Motor neuron (in vitro differentiated cells): ENCODE results near the gene STXBP5. TPM values are rescaled to one million over a fixed set of nuclear protein-coding genes. Genes with fewer than 3 reads are reported as not detected.
"Not testable (repeated sequence)": the region's sequence is repeated elsewhere in the genome, so short reads cannot be mapped to it uniquely, and the experiment has no call there.

Experiments used
- ATAC-seq, 8 experiments: fragments of 200-7000 bp; cut with Tn5 transposase; replicated peaks in 6 of 8; 2 replicates each; pipeline ENCODE4 v1.8.0; 2021; ENCODE audit warnings: mild to moderate bottlenecking in 8 of 8, moderate library complexity in 8 of 8
- H3K27ac ChIP-seq, 2 donors: fragments of 250-450 bp; sonication (Bioruptor Pico); 2 replicates each; pipeline ENCODE4 v1.9.0; 2021; ENCODE audit warnings: antibody characterized with exemption in 2 of 2, mild to moderate bottlenecking in 2 of 2, moderate library complexity in 1 of 2
- H3K4me1 ChIP-seq, 2 donors: fragments of 250-450 bp; sonication (Bioruptor Pico); replicated peaks in 1 of 2; 2 replicates each; pipeline ENCODE4 v1.6.1; 2021; ENCODE audit warnings: antibody characterized with exemption in 2 of 2, mild to moderate bottlenecking in 2 of 2, moderate library complexity in 1 of 2
- H3K4me3 ChIP-seq, 5 donors: fragments of 250-450 bp; sonication (Bioruptor Pico); 2 replicates each; pipeline ENCODE4 v1.9.0; 2021; ENCODE audit warnings: antibody characterized with exemption in 5 of 5, mild to moderate bottlenecking in 5 of 5, moderate library complexity in 4 of 5
- WGBS, 10 experiments: fragments of 450-650 bp; shearing (Covaris generic); methylation state at CpG; one replicate each; pipeline ENCODE4 v1.0.0; 2022; 5-methylcytosine and 5-hydroxymethylcytosine counted together
- in situ Hi-C, 9 experiments: fragments of 400-800 bp; cut with MboI; loops; one replicate each; pipeline ENCODE4 v1.15.0; 2021; ENCODE audit warnings: low sequenced_read_pairs in 9 of 9, low pct_unique_long_range_greater_than_20kb in 2 of 9; ENCODE audit not compliant: unreplicated experiment in 9 of 9
- total RNA-seq, 8 experiments: library from RNA; unstranded; fragments of 300-600 nt; gene quantifications; 2 replicates each; pipeline versions ENCODE4 v1.2.3 to v1.2.4, GENCODE V29; 2022

Gene STXBP5
- total RNA-seq, 8 experiments from 2014 or later: 9.0 to 24.3 (median 14.1) TPM

DNA sequence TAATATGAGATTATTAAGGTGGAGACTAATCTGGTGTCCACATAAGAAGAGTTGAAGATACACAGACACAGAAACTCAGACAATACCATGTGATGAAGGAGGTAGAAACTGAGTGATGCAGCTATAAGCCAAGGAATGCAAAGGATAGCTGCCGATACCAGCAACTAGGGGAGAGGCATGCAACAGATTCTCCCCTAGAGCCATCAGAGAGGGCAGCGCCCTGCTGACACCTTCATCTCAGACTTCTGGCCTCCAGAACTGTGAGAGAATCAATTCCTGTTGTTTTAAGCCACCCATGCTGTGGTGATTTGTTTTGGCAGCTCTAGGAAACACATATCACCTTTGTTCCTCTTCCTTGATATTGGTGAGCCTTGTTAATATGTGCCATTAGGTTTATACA lies 41.5 kb downstream of the STXBP5 start:
- ATAC-seq: no peak
- H3K27ac ChIP-seq: no peak overlapping the region
- 85 to 100% (median 95%) methylated on average over 2 of the region's 2 CpGs; no CpG with 5 or more reads in 6 of the 10 experiments for WGBS, 10 experiments
- in situ Hi-C loops: no loop called here
- H3K4me1 ChIP-seq: no peaks in the 10 kb centered on the region
- H3K4me3 ChIP-seq: no peak overlapping the region

- in situ Hi-C loops: no loop called here
- WGBS, 10 experiments: 82 to 100% (median 96%) methylated on average over 1 to 5 of the region's 5 CpGs
- no peak for ATAC-seq
- H3K4me3 ChIP-seq: no peak overlapping the region
- H3K27ac ChIP-seq: no peak overlapping the region
- no peaks in the 10 kb centered on the region for H3K4me1 ChIP-seq
Measured at GRCh38 chr6:147246853-147247635, 42.8 kb downstream of the STXBP5 start.

GRCh38 chr6:147248859-147249258 lies 44.6 kb downstream of the STXBP5 start:
- in situ Hi-C loops: no loop called here
- Histone ChIP-seq H3K4me1 (no peaks in the 10 kb centered on the region), H3K4me3 (no peak overlapping the region), H3K27ac (no peak overlapping the region)
- ATAC-seq: no peak
- WGBS, 10 experiments: 75 to 83% (median 80%) methylated on average over 1 of the region's 1 CpG; no CpG with 5 or more reads in 7 of the 10 experiments

DNA sequence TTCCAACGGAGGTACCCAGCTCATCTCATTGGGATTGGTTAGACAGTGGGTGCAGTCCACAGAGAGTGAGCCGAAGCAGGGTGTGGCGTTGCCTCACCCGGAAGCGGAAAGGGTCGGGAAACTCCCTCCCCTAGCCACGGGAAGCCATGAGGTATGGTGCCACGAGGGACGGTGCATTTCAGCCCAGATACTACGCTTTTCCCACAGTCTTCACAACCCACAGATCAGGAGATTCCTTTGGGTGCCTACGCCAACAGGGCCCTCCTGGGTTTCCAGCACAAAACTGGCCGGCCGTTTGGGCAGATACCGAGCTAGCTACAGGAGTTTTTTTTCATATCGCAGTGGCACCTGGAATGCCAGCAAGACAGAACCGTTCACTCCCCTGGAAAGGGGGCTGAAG lies 46.9 kb downstream of the STXBP5 start:
- no peak for ATAC-seq
- in situ Hi-C loops: no loop called here
- 89 to 100% (median 95%) methylated on average over 1 to 16 of the region's 16 CpGs for WGBS, 10 experiments
- Histone ChIP-seq H3K27ac (no peak overlapping the region), H3K4me1 (no peaks in the 10 kb centered on the region), H3K4me3 (no peak overlapping the region)

DNA sequence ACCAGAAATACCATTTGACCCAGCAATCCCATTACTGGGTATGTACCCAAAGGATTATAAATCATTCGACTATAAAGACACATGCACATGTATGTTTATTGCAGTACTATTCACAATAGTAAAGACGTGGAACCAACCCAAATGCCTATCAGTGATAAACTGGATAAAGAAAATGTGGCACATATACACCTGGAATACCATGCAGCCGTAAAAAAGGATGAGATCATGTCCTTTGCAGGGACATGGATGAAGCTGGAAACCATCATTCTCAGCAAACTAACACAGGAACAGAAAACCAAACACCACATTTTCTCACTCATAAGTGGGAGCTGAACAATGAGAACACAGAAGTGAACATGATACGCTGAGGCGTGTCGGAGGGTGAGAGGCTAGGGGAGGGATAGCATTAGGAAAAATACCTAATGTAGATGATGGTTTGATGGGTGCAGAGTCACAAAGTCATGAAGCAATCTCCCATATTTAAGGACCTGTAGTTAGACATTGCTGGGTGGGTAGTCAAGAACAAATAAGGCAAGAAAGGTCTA lies 50.8 kb downstream of the STXBP5 start:
- H3K4me1 ChIP-seq, H3K4me3 ChIP-seq, H3K27ac ChIP-seq, in situ Hi-C loops, ATAC-seq: not testable (repeated sequence)
- 90 to 100% (median 99%) methylated on average over 1 to 5 of the region's 6 CpGs for WGBS, 10 experiments

DNA sequence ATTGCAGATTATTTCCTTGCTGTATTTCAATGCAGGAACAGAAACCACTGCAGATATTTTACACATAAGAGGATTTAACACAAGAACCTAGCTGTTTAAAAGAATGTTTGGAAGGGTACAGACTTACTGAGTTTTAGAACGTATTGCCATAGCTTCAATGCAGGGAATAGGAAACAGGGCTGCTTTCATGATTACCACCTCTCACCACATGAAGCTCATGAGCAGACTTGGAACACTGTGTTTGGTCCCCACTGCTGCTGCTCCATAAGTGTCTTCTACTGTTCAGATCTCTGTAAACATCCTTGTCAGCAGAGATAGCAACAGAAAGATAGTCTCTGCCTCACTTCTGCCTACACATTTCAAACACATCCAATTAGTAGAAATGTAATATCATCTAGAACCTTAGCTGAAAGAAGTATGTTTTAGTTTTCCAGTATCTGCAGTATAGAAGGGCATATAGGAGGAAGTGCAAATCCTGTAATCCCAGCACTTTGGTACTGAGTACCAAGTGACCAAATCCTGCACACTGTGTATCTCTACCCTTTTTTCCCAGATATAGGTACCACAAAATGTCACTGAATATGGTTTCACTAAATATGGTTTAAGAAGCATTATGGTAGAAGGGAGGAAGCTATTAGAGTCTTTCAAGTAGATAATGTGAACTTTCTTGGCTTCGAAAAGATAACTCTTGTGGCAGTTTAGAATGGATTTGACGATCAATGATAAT lies 51.9 kb downstream of the STXBP5 start:
- no peak for ATAC-seq
- no peak overlapping the region for H3K4me3 ChIP-seq
- WGBS, 10 experiments: 90 to 100% (median 96%) methylated on average over 2 to 3 of the region's 3 CpGs; no CpG with 5 or more reads in 1 of the 10 experiments
- in situ Hi-C loops: no loop called here
- H3K4me1 ChIP-seq: no peaks in the 10 kb centered on the region
- no peak overlapping the region for H3K27ac ChIP-seq

DNA sequence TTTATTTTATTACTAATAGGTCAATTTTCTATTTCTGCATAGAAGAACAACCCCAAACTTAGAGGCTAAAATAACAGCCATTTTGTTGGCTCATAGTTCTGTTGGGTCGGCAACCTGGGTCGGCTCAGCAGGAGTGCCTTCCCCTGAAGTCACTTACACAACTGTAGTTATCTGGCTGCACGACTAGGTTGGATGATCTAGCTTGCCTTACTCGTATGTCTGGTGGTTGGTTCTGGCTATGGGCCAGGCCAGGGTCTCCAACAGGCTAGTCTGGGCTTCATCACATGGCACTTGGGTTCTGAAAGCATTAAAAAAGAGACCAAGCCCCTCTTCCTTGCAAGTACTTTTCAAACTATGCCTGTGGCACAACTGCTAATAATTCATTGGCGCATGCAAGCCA lies 53.5 kb downstream of the STXBP5 start:
- ATAC-seq: no peak
- no peak overlapping the region for H3K27ac ChIP-seq
- no peak overlapping the region for H3K4me3 ChIP-seq
- 67 to 100% (median 96%) methylated on average over 2 to 5 of the region's 5 CpGs; no CpG with 5 or more reads in 1 of the 10 experiments for WGBS, 10 experiments
- in situ Hi-C loops: no loop called here
- no peaks in the 10 kb centered on the region for H3K4me1 ChIP-seq

DNA sequence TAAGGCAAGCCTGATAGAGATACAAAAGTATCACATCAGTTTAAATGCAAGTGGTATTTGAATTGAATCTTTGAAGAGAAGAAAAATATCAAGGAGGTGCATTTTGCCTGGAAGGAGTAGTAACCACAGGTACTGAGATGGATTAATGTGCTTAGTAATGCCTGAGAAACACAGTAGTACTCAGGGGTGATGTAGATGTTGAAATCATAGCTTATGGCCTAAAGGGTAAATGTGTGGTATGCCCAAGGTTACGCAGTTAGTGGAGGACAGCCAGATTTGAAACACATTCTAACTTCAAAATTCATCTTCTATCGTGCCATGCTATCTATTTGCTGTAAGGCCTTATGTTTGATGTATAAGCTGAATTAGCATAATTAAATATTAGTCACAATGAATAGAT lies 55.9 kb downstream of the STXBP5 start:
- Histone ChIP-seq H3K4me1 (no peaks in the 10 kb centered on the region), H3K27ac (no peak overlapping the region), H3K4me3 (no peak overlapping the region)
- peak in 1 of 8 experiments; percentile 20 for ATAC-seq
- in situ Hi-C loops: no loop called here
- 14 to 100% (median 100%) methylated on average over 1 to 2 of the region's 2 CpGs; no CpG with 5 or more reads in 1 of the 10 experiments for WGBS, 10 experiments

- H3K27ac ChIP-seq: no peak overlapping the region
- no peak overlapping the region for H3K4me3 ChIP-seq
- 43 to 100% (median 68%) methylated on average over 1 of the region's 1 CpG; no CpG with 5 or more reads in 3 of the 10 experiments for WGBS, 10 experiments
- in situ Hi-C loops: no loop called here
- H3K4me1 ChIP-seq: no peaks in the 10 kb centered on the region
- ATAC-seq: no peak
Measured at GRCh38 chr6:147262946-147263345, 58.7 kb downstream of the STXBP5 start.

- no peak for ATAC-seq
- H3K27ac ChIP-seq: no peak overlapping the region
- 54 to 100% (median 96%) methylated on average over 1 to 3 of the region's 3 CpGs for WGBS, 10 experiments
- no peaks in the 10 kb centered on the region for H3K4me1 ChIP-seq
- no peak overlapping the region for H3K4me3 ChIP-seq
- in situ Hi-C loops: no loop called here
Measured at GRCh38 chr6:147266821-147267220, 62.6 kb downstream of the STXBP5 start.

DNA sequence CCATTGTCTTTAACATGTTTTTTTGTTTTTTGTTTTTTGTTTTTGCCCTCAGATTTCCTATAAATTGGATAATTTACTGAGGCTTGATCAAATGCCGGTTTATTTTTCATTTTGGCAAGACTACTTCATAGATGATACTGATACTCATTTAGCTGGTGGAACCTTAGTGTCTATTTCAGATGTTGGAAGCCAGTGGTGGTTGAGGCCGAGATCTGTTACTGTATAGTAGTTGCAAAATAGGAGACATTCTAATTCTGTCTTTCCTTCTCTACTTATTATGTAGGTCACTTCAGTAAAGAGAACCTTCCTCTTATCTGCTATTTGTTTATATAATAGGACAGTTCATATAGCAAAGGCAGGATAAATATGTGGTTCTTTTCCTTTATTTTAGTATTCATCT lies 63.4 kb downstream of the STXBP5 start:
- H3K4me3 ChIP-seq: no peak overlapping the region
- 90 to 100% (median 96%) methylated on average over 2 of the region's 2 CpGs for WGBS, 10 experiments
- no peaks in the 10 kb centered on the region for H3K4me1 ChIP-seq
- no peak overlapping the region for H3K27ac ChIP-seq
- in situ Hi-C loops: no loop called here
- ATAC-seq: no peak

DNA sequence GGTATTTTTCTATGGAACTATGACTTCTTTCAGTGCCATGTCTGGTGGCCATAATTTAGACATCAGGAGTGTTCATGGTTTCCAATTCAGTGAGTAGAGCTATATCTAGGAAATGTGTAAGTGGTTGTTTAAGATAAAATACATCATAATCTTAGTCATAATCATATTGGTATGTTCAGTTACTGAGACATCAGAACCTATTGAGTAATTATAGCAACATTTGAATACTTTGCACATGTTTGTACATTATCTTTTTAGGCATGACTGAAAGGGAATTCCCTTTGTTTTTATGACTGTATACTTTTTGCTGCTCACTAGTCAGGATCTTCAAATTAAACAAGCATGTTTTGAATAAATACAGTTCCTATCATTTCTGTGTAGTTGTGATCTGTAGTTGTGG lies 64.0 kb downstream of the STXBP5 start:
- no peak for ATAC-seq
- in situ Hi-C loops: no loop called here
- Histone ChIP-seq H3K4me1 (no peaks in the 10 kb centered on the region), H3K4me3 (no peak overlapping the region), H3K27ac (no peak overlapping the region)

- H3K4me1 ChIP-seq: no peaks in the 10 kb centered on the region
- in situ Hi-C loops: no loop called here
- H3K4me3 ChIP-seq: no peak overlapping the region
- no peak for ATAC-seq
- no peak overlapping the region for H3K27ac ChIP-seq
Measured at GRCh38 chr6:147274012-147274411, 69.8 kb downstream of the STXBP5 start.
